ENCODE data around the gene RESF1.
"Not testable (repeated sequence)": the region's sequence is repeated elsewhere in the genome, so short reads cannot be mapped to it uniquely, and the experiment has no call there.

Gene RESF1

GRCh38 chr12:31959161-31959700 is at the start of gene RESF1:
Gene RESF1 (plus strand): TSS chr12:31959415. CDS start chr12:31980956, 21,541 bp downstream.
- peak; percentile 92 for DNase-seq (ENCODE audit: low spot score)

- DNase-seq (ENCODE audit: low spot score) = no peak
These were observed 44.3 kb upstream of the RESF1 start for GRCh38 chr12:31914927-31915326.

- no peak for DNase-seq (ENCODE audit: low spot score)
These were observed 43.8 kb upstream of the RESF1 start for GRCh38 chr12:31915446-31915845.

- peak; percentile 88 for DNase-seq (ENCODE audit: low spot score)
These were observed 36.7 kb upstream of the RESF1 start for GRCh38 chr12:31922341-31923062.

- no peak for DNase-seq (ENCODE audit: low spot score)
These were observed 36.2 kb upstream of the RESF1 start for GRCh38 chr12:31923063-31923412.

- DNase-seq (ENCODE audit: low spot score) = no peak
These were observed 30.8 kb upstream of the RESF1 start for GRCh38 chr12:31928246-31929026.

GRCh38 chr12:31929027-31929526 is 30.1 kb upstream of the RESF1 start:
- no peak for DNase-seq (ENCODE audit: low spot score)

- no peak for DNase-seq (ENCODE audit: low spot score)
These were observed 27.2 kb upstream of the RESF1 start for GRCh38 chr12:31931796-31932715.

GRCh38 chr12:31944299-31944698 is 14.9 kb upstream of the RESF1 start:
- DNase-seq (ENCODE audit: low spot score) = no peak

- DNase-seq (ENCODE audit: low spot score) = no peak
These were observed 11.2 kb upstream of the RESF1 start for GRCh38 chr12:31947971-31948370.

- DNase-seq (ENCODE audit: low spot score) = not testable (repeated sequence)
These were observed 10.4 kb upstream of the RESF1 start for GRCh38 chr12:31948697-31949359.

- no peak for DNase-seq (ENCODE audit: low spot score)
These were observed 9.1 kb upstream of the RESF1 start for GRCh38 chr12:31950088-31950487.

- no peak for DNase-seq (ENCODE audit: low spot score)
These were observed 8.7 kb upstream of the RESF1 start for GRCh38 chr12:31950492-31950891.

GRCh38 chr12:31951008-31951407 is 8.2 kb upstream of the RESF1 start:
- DNase-seq (ENCODE audit: low spot score) = no peak

GRCh38 chr12:31951939-31952338 is 7.3 kb upstream of the RESF1 start:
- no peak for DNase-seq (ENCODE audit: low spot score)

- DNase-seq (ENCODE audit: low spot score) = no peak
These were observed 6.8 kb upstream of the RESF1 start for GRCh38 chr12:31952418-31952817.

- DNase-seq (ENCODE audit: low spot score) = no peak
These were observed 4.0 kb upstream of the RESF1 start for GRCh38 chr12:31954925-31955858.

GRCh38 chr12:31958569-31959160 is 550 bp upstream of the RESF1 start:
- DNase-seq (ENCODE audit: low spot score) = no peak

GRCh38 chr12:31959701-31960391 is 631 bp downstream of the RESF1 start:
- DNase-seq (ENCODE audit: low spot score) = peak; percentile 64
